Vein endothelial cell (primary cell): ENCODE data around the gene PTAR1. TPM values are rescaled to one million over a fixed set of nuclear protein-coding genes. Genes with fewer than 3 reads are reported as not detected.

Experiments used
- total RNA-seq: library from RNA; depleted of rRNA; stranded (reverse); fragments of >200 nt; gene quantifications from 2 replicates; pipeline ENCODE4 v1.2.3, GENCODE V29; 2012

Gene PTAR1, protein sequence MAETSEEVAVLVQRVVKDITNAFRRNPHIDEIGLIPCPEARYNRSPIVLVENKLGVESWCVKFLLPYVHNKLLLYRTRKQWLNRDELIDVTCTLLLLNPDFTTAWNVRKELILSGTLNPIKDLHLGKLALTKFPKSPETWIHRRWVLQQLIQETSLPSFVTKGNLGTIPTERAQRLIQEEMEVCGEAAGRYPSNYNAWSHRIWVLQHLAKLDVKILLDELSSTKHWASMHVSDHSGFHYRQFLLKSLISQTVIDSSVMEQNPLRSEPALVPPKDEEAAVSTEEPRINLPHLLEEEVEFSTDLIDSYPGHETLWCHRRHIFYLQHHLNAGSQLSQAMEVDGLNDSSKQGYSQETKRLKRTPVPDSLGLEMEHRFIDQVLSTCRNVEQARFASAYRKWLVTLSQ
- 73.2 and 79.5 TPM in 2 replicates for total RNA-seq

DNA sequence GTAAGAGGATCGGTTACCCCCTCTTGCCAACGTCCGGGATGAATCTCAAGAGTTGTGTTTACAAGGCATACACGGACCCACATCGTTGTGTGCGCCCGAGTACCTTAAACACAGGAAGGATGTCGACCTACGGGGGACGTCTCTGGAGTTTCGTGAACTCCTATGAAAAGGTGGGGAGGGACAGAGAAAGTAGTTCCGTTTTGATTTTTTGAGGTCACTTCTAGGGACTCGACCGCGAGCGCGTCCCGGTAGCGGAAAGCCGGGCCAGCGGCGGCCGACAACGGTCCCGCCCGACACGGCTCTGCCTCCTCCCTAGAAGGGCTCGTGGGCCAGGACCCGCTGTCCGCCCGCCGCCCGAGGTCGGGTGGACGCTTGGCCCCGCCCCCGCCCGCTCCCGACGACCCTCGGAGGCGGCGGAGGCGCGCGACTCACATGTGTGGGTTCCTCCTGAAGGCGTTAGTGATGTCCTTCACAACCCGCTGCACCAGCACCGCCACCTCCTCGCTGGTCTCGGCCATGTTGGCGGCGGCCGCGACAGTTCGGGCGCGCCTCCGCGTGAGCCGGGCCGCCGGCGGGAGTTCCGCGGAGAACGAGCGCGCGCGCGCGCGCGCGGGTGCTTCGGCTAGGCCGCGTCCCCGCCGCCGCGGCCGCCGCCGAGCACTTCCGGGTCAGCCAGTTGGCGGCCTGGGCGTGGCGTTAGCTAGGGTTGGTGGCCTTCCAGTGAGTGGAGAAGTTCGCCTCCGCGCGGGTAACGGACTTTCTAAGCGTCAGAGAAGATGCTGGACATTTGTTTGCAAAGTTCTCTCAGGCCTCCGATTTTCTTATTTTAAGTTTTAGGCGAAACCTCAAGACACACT lies at the start of gene PTAR1:
TSS of gene PTAR1 (minus strand) at position 591 of the 857 bp plus-strand sequence. CDS start at position 518, 73 bp downstream.

DNA sequence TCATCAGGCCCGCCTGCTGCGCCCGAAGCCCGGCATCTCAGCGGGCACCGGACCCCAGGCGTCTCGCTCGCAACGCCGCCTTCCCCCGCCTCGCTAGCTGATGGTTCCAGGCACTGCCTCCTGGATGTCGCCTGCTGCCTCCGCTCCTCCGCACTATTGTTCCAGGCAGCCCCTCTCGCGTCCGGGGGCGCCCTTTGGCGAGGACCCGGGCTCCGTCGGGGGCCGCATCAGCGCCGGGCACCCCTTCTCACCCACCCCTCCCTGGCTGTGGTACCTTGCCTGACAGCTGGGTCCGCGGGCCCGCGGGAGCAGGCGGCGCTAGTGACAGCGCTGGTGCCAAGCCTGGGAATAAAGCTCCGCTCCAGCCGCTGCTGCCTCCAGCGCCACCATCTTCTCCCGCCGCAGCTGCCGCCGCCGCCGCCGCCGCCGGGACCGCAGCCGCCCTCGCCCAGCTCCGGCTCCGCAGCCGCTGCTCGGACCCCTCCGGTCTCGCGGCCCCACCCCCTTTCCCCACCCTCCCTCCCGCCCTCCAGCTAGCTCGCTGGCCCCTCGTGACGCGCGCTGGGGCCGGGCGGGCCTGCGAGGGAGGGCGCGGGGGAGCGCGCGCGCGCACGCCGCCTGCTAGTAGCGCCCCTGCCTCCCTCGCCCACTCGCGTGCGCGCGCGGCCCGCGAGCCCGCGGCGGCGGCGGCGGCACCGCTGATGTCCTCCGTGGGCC lies 87.8 kb downstream of the PTAR1 start, which contains the start of gene APBA1:
TSS of gene APBA1 (minus strand) at position 493 of the 717 bp plus-strand sequence.

Other genes starting within 250 kb of the PTAR1 start
- 10.5 and 22.5 TPM in 2 replicates for gene APBA1, start 87.6 kb downstream of the PTAR1 start, total RNA-seq
- not detected in 2 replicates for gene CFAP95, start 60.8 kb upstream of the PTAR1 start, total RNA-seq